KMS-11 (cell line): ENCODE results near the gene PRRX1.

Source experiments
- H2AFZ ChIP-seq: fragments of 200-600 bp; sonication (generic); 2 replicates; pipeline ENCODE4 v1.6.1; 2016; ENCODE audit warnings: antibody characterized with exemption, mixed run types, low read depth
- H3K27ac ChIP-seq: fragments of 200-600 bp; sonication (generic); 2 replicates; pipeline ENCODE4 v1.6.1; 2016; ENCODE audit warnings: mild to moderate bottlenecking, mixed run types
- H3K27me3 ChIP-seq: fragments of 200-600 bp; sonication (generic); 2 replicates; pipeline ENCODE4 v1.6.1; 2017; ENCODE audit warnings: mild to moderate bottlenecking, low read depth, mixed run types, moderate library complexity; ENCODE audit not compliant: insufficient read depth
- H3K36me3 ChIP-seq: fragments of 200-600 bp; sonication (generic); 2 replicates; pipeline ENCODE4 v1.6.1; 2017; ENCODE audit warnings: mild to moderate bottlenecking, mixed run types; ENCODE audit not compliant: insufficient read depth
- H3K4me1 ChIP-seq: fragments of 200-600 bp; sonication (generic); 2 replicates; pipeline ENCODE4 v1.6.1; 2016; ENCODE audit warnings: mild to moderate bottlenecking, low read depth, mixed run types; ENCODE audit not compliant: poor library complexity, severe bottlenecking
- H3K4me2 ChIP-seq: fragments of 200-600 bp; sonication (generic); 2 replicates; pipeline ENCODE4 v1.7.0; 2016; ENCODE audit warnings: mild to moderate bottlenecking, mixed run types
- H3K4me3 ChIP-seq: fragments of 200-600 bp; sonication (generic); IDR thresholded peaks from 2 replicates; pipeline ENCODE4 v1.6.1; 2017; ENCODE audit warnings: low read depth, low read length, mixed read lengths; ENCODE audit not compliant: insufficient read depth
- H3K79me2 ChIP-seq: fragments of 200-600 bp; sonication (generic); 2 replicates; pipeline ENCODE4 v1.6.1; 2016; ENCODE audit warnings: low read depth, mixed run types; ENCODE audit not compliant: insufficient read depth
- H3K9ac ChIP-seq: fragments of 200-600 bp; sonication (generic); 2 replicates; pipeline ENCODE4 v1.6.1; 2016; ENCODE audit warnings: mild to moderate bottlenecking, mixed run types
- H4K20me1 ChIP-seq: fragments of 200-600 bp; sonication (generic); 2 replicates; pipeline ENCODE4 v1.6.1; 2016; ENCODE audit warnings: mild to moderate bottlenecking, mixed run types; ENCODE audit not compliant: insufficient read depth
- CTCF ChIP-seq: fragments of 200-600 bp; sonication (generic); conservative IDR thresholded peaks from 2 replicates; pipeline ENCODE4 v1.6.1; 2017; ENCODE audit warnings: low read depth, mild to moderate bottlenecking, antibody characterized with exemption, low read length, moderate library complexity, mixed read lengths

The PRRX1 gene

GRCh38 chr1:170725326-170725725, 61.4 kb downstream of the PRRX1 start:
- no peak overlapping the region for H3K4me2 ChIP-seq
- TF ChIP-seq CTCF, result no peak
- H3K79me2 ChIP-seq, result no peaks in the 10 kb centered on the region
- no peak overlapping the region for H3K9ac ChIP-seq
- H3K27me3 ChIP-seq, result no peaks in the 10 kb centered on the region
- no peak overlapping the region for H3K27ac ChIP-seq
- H2AFZ ChIP-seq, result no peak overlapping the region
- no peaks in the 10 kb centered on the region for H4K20me1 ChIP-seq
- H3K4me1 ChIP-seq, result no peaks in the 10 kb centered on the region
- H3K4me3 ChIP-seq, result no peak overlapping the region
- H3K36me3 ChIP-seq, result no peaks in the 10 kb centered on the region

- H4K20me1 ChIP-seq, result no peaks in the 10 kb centered on the region
- H3K36me3 ChIP-seq, result no peaks in the 10 kb centered on the region
- H3K27ac ChIP-seq, result no peak overlapping the region
Measured at GRCh38 chr1:170727963-170728362, 64.0 kb downstream of the PRRX1 start.

GRCh38 chr1:170729225-170730002, 65.5 kb downstream of the PRRX1 start:
- Histone ChIP-seq H3K27ac (no peak overlapping the region), H3K9ac (no peak overlapping the region), H3K4me3 (no peak overlapping the region), H4K20me1 (no peaks in the 10 kb centered on the region), H3K79me2 (no peaks in the 10 kb centered on the region), H3K36me3 (no peaks in the 10 kb centered on the region), H3K4me2 (no peak overlapping the region), H3K4me1 (no peaks in the 10 kb centered on the region), H2AFZ (no peak overlapping the region), H3K27me3 (no peaks in the 10 kb centered on the region)
- no peak for TF ChIP-seq CTCF

More at GRCh38 chr1:170727963-170728362, 64.0 kb downstream of the PRRX1 start:
- H3K4me1 ChIP-seq, result no peaks in the 10 kb centered on the region
- no peak overlapping the region for H3K9ac ChIP-seq
- no peak overlapping the region for H3K4me3 ChIP-seq
- H3K4me2 ChIP-seq, result no peak overlapping the region
- no peaks in the 10 kb centered on the region for H3K27me3 ChIP-seq
- no peaks in the 10 kb centered on the region for H3K79me2 ChIP-seq
- no peak overlapping the region for H2AFZ ChIP-seq
- no peak for TF ChIP-seq CTCF

GRCh38 chr1:170730014-170730413, 66.1 kb downstream of the PRRX1 start:
- no peak overlapping the region for H3K4me2 ChIP-seq
- no peak overlapping the region for H3K27ac ChIP-seq
- H3K36me3 ChIP-seq, result no peaks in the 10 kb centered on the region
- no peak overlapping the region for H3K4me3 ChIP-seq
- H3K9ac ChIP-seq, result no peak overlapping the region
- H2AFZ ChIP-seq, result no peak overlapping the region
- no peaks in the 10 kb centered on the region for H3K4me1 ChIP-seq
- no peaks in the 10 kb centered on the region for H4K20me1 ChIP-seq
- H3K27me3 ChIP-seq, result no peaks in the 10 kb centered on the region
- no peaks in the 10 kb centered on the region for H3K79me2 ChIP-seq
- TF ChIP-seq CTCF, result no peak
